Umbilical cord (tissue), 2 donors: ENCODE measurements around the gene SALL3. TPM values are rescaled to one million over a fixed set of nuclear protein-coding genes. Genes with fewer than 3 reads are reported as not detected.

Experiments
- DNase-seq: peaks from one replicate; pipeline ENCODE4 v3.0.0-alpha.2; 2015; ENCODE audit warnings: low spot score
- total RNA-seq: library from RNA; depleted of rRNA; stranded (reverse); fragments of >200 nt; gene quantifications from one replicate; pipeline ENCODE4 v1.2.3, GENCODE V29; 2014; ENCODE audit warnings: low replicate concordance; ENCODE audit not compliant: insufficient read depth

The SALL3 gene
- total RNA-seq, 1 donor from 2014 or later, result 0.96 TPM

GRCh38 chr18:78965260-78965659 lies 14.4 kb upstream of the SALL3 start:
- DNase-seq, result no peak

GRCh38 chr18:78965917-78966792 lies 13.5 kb upstream of the SALL3 start:
- DNase-seq, result no peak

- DNase-seq, result no peak
These were observed 12.9 kb upstream of the SALL3 start for GRCh38 chr18:78966793-78967106.

GRCh38 chr18:78967692-78968091 lies 11.9 kb upstream of the SALL3 start:
- no peak for DNase-seq

GRCh38 chr18:78969574-78970315 lies 9.9 kb upstream of the SALL3 start:
- no peak for DNase-seq

GRCh38 chr18:78970774-78971333 lies 8.8 kb upstream of the SALL3 start:
- DNase-seq, result no peak

GRCh38 chr18:78971511-78972245 lies 7.9 kb upstream of the SALL3 start:
- DNase-seq, result no peak

- no peak for DNase-seq
These were observed 7.2 kb upstream of the SALL3 start for GRCh38 chr18:78972385-78972918.

GRCh38 chr18:78972930-78973331 lies 6.7 kb upstream of the SALL3 start:
- DNase-seq, result no peak

- no peak for DNase-seq
These were observed 6.1 kb upstream of the SALL3 start for GRCh38 chr18:78973357-78974083.

- DNase-seq, result no peak
These were observed 5.4 kb upstream of the SALL3 start for GRCh38 chr18:78974115-78974761.

GRCh38 chr18:78975292-78975691 lies 4.3 kb upstream of the SALL3 start:
- DNase-seq, result no peak

GRCh38 chr18:78975699-78976335 lies 3.8 kb upstream of the SALL3 start:
- no peak for DNase-seq

- DNase-seq, result no peak
These were observed 2.6 kb upstream of the SALL3 start for GRCh38 chr18:78976765-78977636.

- DNase-seq, result no peak
These were observed 1.8 kb upstream of the SALL3 start for GRCh38 chr18:78977637-78978348.

- no peak for DNase-seq
These were observed 1.1 kb upstream of the SALL3 start for GRCh38 chr18:78978349-78979055.

GRCh38 chr18:78979056-78979729 lies 425 bp upstream of the SALL3 start:
- DNase-seq, result no peak
